ENCODE measurements around the gene SIN3B.

SIN3B gene

DNA sequence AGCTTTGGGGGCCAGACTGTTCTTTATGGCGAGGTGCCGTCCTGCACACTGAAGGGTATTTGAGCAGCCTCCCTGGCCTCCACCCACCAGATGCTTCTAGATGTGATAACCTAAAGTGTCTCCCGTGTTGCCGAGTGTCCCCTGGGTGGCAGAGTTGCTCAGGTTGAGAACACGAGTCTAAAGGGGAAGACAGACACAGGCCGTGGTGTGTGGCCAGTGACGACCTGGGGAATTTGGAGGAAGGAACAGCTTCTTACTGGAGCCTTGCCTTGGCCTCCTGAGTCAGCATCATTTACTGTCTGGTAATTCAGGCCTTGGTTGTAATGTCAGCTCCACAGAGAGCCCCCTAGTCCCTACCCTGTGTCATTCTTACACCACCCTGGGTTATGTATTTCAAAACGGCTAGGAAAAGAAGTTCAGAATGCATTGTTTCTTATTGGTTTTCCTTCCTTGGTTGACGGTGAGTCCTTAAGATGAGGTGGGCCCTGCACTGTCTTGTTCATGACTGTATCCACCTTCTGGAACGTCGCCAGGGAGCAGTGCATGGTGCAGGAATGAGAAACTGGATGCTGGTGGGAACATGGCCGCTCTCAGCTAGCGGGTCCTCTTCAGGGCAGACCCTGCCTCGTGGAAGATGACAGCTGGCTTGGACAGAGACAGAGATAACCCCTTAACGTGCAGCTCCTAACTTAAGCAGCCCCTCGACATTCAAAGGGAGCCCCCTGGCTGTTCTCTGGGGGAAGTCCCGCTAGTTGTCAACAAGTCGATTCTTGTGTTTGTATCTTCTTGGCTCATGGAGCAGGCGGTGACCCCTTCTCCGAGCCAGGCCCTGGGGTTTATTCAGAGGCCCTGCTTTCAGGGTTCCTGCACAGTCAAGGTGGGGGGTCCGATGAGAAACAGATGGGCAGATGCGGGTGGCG lies 7.2 kb downstream of the SIN3B start:
- ATAC-seq (replicated peaks) (peak; percentile 24), DNase-seq (no peak)
- Mint-ChIP-seq H3K27me3 (no peaks in the 10 kb centered on the region), H3K9me3 (no peaks in the 10 kb centered on the region), H3K27ac (peak overlapping the region; percentile 4 to 66), H3K4me1 (ENCODE audit: low read depth in 2 of 2) (peaks cover 11 to 16% of the 10 kb centered on the region in 2 donors), H3K36me3 (ENCODE audit: insufficient read depth) (peaks cover 35% of the 10 kb centered on the region), H3K4me3 (no peak overlapping the region)

DNA sequence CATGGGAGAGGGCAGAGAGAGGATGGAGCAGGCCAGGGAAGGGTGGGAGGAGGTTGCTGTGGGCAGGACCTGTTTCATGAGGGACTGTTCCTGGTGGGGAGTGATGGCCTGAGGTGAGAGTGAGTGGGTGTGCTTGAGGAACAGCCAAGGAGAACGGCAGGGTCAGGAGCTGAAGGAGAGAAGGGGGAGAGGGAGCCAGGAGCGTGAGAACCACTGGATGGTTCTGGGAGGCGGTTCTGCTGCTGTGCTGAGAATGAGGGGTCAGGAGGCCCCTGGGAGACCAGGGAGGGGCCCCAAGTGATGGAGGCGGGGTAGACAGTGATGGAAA lies 7.8 kb downstream of the SIN3B start:
- H3K4me3 Mint-ChIP-seq: no peak overlapping the region
- no peaks in the 10 kb centered on the region for H3K9me3 Mint-ChIP-seq
- ATAC-seq (replicated peaks) (no peak), DNase-seq (no peak)
- no peaks in the 10 kb centered on the region for H3K27me3 Mint-ChIP-seq
- peak overlapping the region; percentile 4 to 66 for H3K27ac Mint-ChIP-seq
- H3K36me3 Mint-ChIP-seq (ENCODE audit: insufficient read depth): peaks cover 38% of the 10 kb centered on the region
- peaks cover 9 to 11% of the 10 kb centered on the region in 2 donors for H3K4me1 Mint-ChIP-seq (ENCODE audit: low read depth in 2 of 2)

DNA sequence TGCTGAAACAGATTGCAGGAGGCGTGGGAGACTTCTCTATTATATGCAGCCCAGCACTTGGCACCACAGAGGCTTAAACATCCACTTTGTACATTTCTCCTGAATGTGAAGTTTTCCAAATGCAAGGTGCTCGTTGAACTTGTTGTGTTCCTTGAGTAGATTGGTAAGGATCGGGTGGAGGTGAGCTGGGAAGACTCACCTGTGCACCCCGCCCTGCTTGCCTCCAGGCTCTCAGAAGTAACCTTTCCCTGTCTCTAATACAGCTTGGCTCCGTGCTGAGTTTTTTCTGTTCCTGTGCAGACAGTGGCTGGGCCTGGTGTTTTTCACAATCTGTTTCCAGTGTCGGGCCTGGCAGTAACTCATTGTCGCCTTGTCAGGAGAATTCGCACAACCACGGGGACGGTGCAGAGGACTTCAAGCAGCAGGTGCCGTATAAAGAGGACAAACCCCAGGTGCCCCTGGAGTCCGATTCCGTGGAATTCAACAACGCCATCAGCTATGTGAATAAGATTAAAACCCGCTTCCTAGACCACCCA lies 12.3 kb downstream of the SIN3B start:
- no peak for DNase-seq
- H3K27ac Mint-ChIP-seq: no peak overlapping the region
- H3K9me3 Mint-ChIP-seq: no peaks in the 10 kb centered on the region
- H3K4me3 Mint-ChIP-seq: no peak overlapping the region
- H3K27me3 Mint-ChIP-seq: no peaks in the 10 kb centered on the region
- no peak for ATAC-seq (replicated peaks)
- peaks cover 32% of the 10 kb centered on the region for H3K36me3 Mint-ChIP-seq (ENCODE audit: insufficient read depth)
- peaks cover 9 to 11% of the 10 kb centered on the region in 2 donors for H3K4me1 Mint-ChIP-seq (ENCODE audit: low read depth in 2 of 2)

DNA sequence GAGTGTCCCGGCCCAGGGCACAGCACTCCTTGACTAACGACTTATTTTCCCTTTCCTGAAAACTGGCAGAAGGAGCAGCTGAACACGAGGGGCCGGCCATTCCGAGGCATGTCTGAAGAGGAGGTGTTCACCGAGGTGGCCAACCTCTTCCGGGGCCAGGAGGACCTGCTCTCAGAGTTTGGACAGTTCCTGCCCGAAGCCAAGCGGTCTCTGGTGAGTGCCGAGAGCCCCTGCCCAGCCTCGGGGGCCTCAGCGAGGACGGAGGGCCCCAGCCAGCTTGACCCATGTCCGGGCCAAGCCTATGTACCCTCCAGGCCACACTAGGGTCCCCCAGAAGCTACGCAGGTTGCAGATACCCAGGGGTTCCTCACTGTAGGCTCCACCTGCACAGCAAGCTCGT lies 17.7 kb downstream of the SIN3B start:
- peaks cover 0 to 1% of the 10 kb centered on the region in 2 donors for H3K4me1 Mint-ChIP-seq (ENCODE audit: low read depth in 2 of 2)
- peaks cover 59% of the 10 kb centered on the region for H3K36me3 Mint-ChIP-seq (ENCODE audit: insufficient read depth)
- no peak for ATAC-seq (replicated peaks)
- DNase-seq: no peak
- no peak overlapping the region for H3K27ac Mint-ChIP-seq
- H3K27me3 Mint-ChIP-seq: no peaks in the 10 kb centered on the region
- no peak overlapping the region for H3K4me3 Mint-ChIP-seq
- no peaks in the 10 kb centered on the region for H3K9me3 Mint-ChIP-seq

DNA sequence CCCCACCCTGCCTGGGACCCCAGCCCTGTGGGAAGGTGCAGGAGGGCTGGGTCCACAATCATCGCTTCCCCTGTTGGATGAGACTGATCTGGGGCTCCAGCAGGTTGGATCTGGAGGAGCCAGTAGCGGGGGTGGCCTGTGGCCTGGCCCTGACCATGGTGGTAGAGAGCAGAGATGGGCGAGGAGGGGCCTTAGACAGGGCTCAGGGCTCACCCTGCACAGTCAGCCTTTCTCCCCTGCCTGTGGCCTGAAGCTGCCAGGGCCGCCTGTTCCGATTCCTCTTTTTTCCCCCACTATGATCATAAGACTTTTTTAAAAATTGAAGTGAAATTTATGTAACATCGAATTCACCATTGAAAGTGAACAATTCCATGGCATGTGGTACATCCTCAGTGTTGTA lies 18.2 kb downstream of the SIN3B start:
- H3K4me1 Mint-ChIP-seq (ENCODE audit: low read depth in 2 of 2): peaks cover 0 to 1% of the 10 kb centered on the region in 2 donors
- H3K36me3 Mint-ChIP-seq (ENCODE audit: insufficient read depth): peaks cover 54% of the 10 kb centered on the region
- ATAC-seq (replicated peaks): no peak
- H3K27me3 Mint-ChIP-seq: no peaks in the 10 kb centered on the region
- H3K9me3 Mint-ChIP-seq: no peaks in the 10 kb centered on the region
- H3K4me3 Mint-ChIP-seq: no peak overlapping the region
- no peak overlapping the region for H3K27ac Mint-ChIP-seq
- DNase-seq: no peak

DNA sequence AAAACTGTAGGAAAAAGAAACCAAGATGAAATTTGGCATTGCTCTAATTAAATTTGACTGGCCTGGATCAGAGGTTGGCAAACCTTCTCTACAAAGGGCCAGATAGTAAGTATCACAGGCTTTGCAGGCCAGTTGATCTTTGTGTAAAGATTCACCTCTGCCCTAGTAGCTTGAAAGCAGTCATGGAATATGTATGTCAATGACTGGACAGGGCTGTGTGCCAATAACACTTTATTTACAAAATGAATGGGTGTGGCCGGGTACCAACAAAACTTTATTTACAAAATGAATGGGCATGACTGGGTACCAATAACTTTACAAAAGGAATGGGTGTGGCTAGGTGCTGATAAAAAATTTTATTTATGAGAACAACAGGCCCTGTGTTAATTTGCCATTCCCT lies 20.0 kb downstream of the SIN3B start:
- H3K9me3 Mint-ChIP-seq: no peaks in the 10 kb centered on the region
- peak overlapping the region in 1 of 2 donors; percentile 31 for H3K27ac Mint-ChIP-seq
- no peak for DNase-seq
- H3K36me3 Mint-ChIP-seq (ENCODE audit: insufficient read depth): peaks cover 46% of the 10 kb centered on the region
- no peak for ATAC-seq (replicated peaks)
- H3K27me3 Mint-ChIP-seq: no peaks in the 10 kb centered on the region
- no peaks in the 10 kb centered on the region for H3K4me1 Mint-ChIP-seq (ENCODE audit: low read depth in 2 of 2)
- no peak overlapping the region for H3K4me3 Mint-ChIP-seq

DNA sequence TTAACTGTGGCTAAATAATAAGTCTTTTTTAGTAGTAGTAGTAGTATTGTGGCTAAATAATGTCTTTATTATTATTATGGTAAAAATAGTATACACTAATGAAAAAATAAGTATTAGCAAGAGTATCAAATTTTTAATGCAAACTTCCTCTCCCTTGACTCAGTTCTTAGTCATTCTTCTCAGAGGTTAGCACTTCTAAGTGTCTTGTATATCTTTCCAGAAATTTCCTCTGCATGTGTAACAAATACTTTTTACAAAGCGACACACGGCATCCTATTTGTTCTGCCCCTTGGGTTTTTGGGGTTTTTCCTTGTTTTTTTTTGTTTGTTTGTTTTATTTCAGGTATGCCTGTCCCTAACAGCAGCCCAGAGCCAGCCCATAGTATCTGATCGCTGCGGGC lies 20.9 kb downstream of the SIN3B start:
- Mint-ChIP-seq H3K27ac (no peak overlapping the region), H3K27me3 (no peaks in the 10 kb centered on the region), H3K9me3 (no peaks in the 10 kb centered on the region), H3K36me3 (ENCODE audit: insufficient read depth) (peaks cover 51% of the 10 kb centered on the region), H3K4me3 (no peak overlapping the region), H3K4me1 (ENCODE audit: low read depth in 2 of 2) (no peaks in the 10 kb centered on the region)
- no peak for DNase-seq
- no peak for ATAC-seq (replicated peaks)

DNA sequence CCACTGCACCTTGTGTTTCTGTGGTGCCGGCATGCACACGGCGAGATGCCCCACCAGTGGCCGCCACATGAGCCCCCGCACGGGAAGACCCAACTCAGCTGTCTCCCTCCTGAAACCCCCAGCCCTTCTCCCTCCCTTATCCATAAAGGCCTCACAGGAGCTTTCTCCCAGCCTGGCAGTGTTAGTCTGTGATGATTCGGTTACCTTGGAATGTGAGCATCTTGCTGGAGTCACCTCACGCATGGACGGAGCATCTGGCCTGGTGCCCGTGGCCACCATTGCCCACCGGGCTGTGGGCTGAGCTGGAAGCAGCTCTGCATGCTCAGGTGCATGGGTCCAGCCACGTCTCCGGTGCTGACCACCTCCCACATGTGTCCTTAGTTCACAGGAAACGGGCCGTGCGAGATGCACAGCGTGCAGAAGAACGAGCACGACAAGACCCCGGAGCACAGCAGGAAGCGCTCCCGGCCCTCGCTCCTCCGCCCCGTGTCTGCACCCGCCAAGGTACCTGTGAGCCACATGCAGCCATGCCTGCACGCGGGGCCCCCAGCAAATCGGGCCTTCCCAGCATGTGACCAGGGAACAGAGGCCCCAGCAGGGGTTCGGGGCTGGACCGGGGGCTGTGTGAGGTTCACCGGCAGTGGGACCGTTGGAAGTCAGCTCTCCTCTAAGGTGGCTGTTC lies 22.0 kb downstream of the SIN3B start:
- Mint-ChIP-seq H3K27ac (no peak overlapping the region), H3K4me1 (ENCODE audit: low read depth in 2 of 2) (no peaks in the 10 kb centered on the region), H3K9me3 (no peaks in the 10 kb centered on the region), H3K4me3 (no peak overlapping the region), H3K27me3 (no peaks in the 10 kb centered on the region), H3K36me3 (ENCODE audit: insufficient read depth) (peaks cover 46% of the 10 kb centered on the region)
- ATAC-seq (replicated peaks) (no peak), DNase-seq (no peak)

DNA sequence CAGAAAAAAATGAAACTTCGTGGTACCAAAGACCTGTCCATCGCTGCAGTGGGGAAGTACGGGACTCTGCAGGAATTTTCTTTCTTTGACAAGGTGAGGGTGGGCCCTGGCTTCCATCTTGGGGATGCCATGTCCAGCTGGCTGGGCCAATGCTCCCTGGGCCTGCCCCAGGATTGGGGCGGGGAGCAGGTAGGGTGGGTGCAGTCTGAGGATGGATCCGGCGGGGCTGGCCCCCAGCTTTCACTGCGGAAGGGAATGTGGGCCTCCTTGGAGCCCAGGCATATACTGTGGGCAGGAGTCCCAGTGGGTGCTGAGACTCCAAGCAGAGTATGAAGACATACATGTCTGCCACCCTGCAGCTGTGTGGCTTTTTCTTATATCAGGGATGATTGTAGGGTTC lies 23.9 kb downstream of the SIN3B start:
- DNase-seq: no peak
- no peak for ATAC-seq (replicated peaks)
- H3K27me3 Mint-ChIP-seq: no peaks in the 10 kb centered on the region
- H3K4me3 Mint-ChIP-seq: no peak overlapping the region
- no peak overlapping the region for H3K27ac Mint-ChIP-seq
- H3K36me3 Mint-ChIP-seq (ENCODE audit: insufficient read depth): peaks cover 39% of the 10 kb centered on the region
- H3K4me1 Mint-ChIP-seq (ENCODE audit: low read depth in 2 of 2): no peaks in the 10 kb centered on the region
- no peaks in the 10 kb centered on the region for H3K9me3 Mint-ChIP-seq

DNA sequence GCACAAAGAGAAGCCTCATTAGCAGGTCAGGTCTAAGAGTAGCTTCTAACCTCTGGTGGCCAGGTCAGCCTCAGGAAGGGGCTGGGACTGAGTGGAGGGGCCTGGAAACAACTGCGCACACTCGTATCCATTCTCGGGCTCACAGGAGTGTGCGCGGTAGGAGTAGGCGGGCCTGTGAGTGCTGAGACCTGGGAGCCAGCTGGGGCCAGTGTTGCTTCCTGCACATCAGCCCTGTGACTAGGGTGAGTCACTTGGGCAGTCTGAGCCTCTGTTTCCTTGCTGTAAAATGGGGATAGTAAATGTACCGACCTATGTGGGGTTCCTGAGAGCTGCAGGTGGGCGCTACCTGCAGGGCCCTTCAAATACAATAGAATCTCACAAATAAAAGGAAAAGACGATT lies 26.9 kb downstream of the SIN3B start:
- no peaks in the 10 kb centered on the region for H3K4me1 Mint-ChIP-seq (ENCODE audit: low read depth in 2 of 2)
- no peak overlapping the region for H3K27ac Mint-ChIP-seq
- H3K4me3 Mint-ChIP-seq: no peak overlapping the region
- DNase-seq: no peak
- no peak for ATAC-seq (replicated peaks)
- H3K9me3 Mint-ChIP-seq: no peaks in the 10 kb centered on the region
- peaks cover 24% of the 10 kb centered on the region for H3K36me3 Mint-ChIP-seq (ENCODE audit: insufficient read depth)
- no peaks in the 10 kb centered on the region for H3K27me3 Mint-ChIP-seq

DNA sequence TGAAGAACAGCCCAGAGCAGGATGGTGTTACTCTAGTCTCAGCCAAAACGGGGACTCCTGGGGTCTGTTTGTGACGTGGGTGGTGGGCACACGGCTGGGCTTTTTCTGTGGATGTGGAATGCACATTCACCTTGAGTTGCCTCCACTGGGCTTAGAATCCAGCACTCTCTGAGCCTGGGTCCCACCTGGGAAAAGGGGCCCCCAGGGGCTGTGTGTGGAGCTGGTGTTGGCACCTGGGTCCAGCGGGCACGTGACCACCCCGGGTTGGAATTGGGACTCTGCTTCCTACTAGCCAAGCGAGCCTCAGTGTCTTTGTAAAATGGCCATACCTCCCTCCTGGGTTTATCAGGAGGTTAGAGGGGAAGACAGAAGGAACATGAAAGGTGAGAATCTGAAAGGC lies 30.4 kb downstream of the SIN3B start:
- H3K4me1 Mint-ChIP-seq (ENCODE audit: low read depth in 2 of 2): no peaks in the 10 kb centered on the region
- DNase-seq (no peak), ATAC-seq (replicated peaks) (no peak)
- peaks cover 32% of the 10 kb centered on the region for H3K36me3 Mint-ChIP-seq (ENCODE audit: insufficient read depth)
- no peak overlapping the region for H3K4me3 Mint-ChIP-seq
- H3K27me3 Mint-ChIP-seq: no peaks in the 10 kb centered on the region
- no peaks in the 10 kb centered on the region for H3K9me3 Mint-ChIP-seq
- no peak overlapping the region for H3K27ac Mint-ChIP-seq

DNA sequence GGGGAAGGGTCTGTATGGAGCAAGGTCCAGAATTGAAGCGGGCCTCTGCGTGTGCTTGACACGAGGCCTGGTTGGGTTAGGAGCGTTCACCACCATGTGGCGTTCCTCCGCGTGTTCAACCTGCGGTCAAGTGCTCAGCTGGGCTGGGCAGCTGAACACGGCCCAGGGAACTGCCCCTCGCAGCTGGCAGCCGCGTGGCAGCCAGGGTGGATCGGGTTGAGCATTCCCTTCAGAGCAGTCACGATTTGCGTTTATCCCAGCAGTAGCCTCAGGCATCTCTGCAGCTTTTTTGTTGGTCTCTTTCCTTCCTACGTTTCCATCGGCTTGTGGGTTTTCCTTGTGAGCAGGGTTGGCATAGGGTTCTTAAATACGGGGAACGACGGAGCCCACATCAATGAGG lies 30.9 kb downstream of the SIN3B start:
- Mint-ChIP-seq H3K4me3 (no peak overlapping the region), H3K36me3 (ENCODE audit: insufficient read depth) (peaks cover 33% of the 10 kb centered on the region), H3K27ac (no peak overlapping the region), H3K27me3 (no peaks in the 10 kb centered on the region), H3K4me1 (ENCODE audit: low read depth in 2 of 2) (no peaks in the 10 kb centered on the region), H3K9me3 (no peaks in the 10 kb centered on the region)
- ATAC-seq (replicated peaks) (no peak), DNase-seq (no peak)

DNA sequence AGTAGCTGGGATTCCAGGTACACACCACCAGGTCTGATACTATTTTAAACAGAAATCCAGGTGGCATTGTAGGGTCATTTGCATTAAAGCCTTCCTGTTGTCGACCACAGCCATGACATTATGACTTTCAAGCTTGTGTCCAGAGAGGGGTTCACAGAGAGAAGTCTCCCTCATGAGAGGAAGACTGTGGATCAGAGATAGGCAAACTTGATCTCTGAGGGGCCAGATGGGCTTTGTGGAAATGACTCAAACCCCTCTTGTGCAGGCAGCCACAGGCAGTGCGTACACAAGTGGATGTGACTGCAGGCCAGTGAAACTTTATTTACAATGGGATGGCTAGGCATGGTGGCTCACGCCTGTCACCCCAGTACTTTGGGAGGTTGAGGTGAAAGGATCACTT lies 31.8 kb downstream of the SIN3B start:
- no peaks in the 10 kb centered on the region for H3K4me1 Mint-ChIP-seq (ENCODE audit: low read depth in 2 of 2)
- H3K36me3 Mint-ChIP-seq (ENCODE audit: insufficient read depth): peaks cover 42% of the 10 kb centered on the region
- DNase-seq (no peak), ATAC-seq (replicated peaks) (no peak)
- no peaks in the 10 kb centered on the region for H3K27me3 Mint-ChIP-seq
- no peaks in the 10 kb centered on the region for H3K9me3 Mint-ChIP-seq
- no peak overlapping the region for H3K27ac Mint-ChIP-seq
- no peak overlapping the region for H3K4me3 Mint-ChIP-seq

DNA sequence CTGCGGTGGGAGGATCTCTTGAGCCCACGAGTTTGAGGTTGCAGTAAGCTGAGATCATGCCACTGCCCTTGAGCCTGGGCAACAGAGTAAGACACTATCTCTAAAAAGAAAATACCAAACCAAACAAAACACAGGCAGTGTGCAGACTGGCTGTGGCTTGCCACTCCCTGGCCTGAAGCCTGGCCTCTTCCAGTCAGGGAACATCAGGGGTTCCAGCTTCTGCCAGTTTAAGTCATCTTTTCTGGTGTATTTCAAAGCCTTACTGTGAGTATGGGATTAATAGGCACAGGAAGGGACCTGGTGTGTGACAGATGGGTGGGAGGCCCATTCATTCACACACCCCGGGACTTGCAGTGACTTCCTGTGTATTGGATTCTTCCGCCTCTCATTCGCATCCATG lies 32.6 kb downstream of the SIN3B start:
- Mint-ChIP-seq H3K4me3 (no peak overlapping the region), H3K27ac (peak overlapping the region in 1 of 2 donors; percentile 17), H3K27me3 (no peaks in the 10 kb centered on the region), H3K4me1 (ENCODE audit: low read depth in 2 of 2) (no peaks in the 10 kb centered on the region), H3K36me3 (ENCODE audit: insufficient read depth) (peaks cover 46% of the 10 kb centered on the region), H3K9me3 (no peaks in the 10 kb centered on the region)
- DNase-seq (no peak), ATAC-seq (replicated peaks) (no peak)

Measured in effector memory CD8-positive, alpha-beta T cell (primary cell).